Measurements from ENCODE around the gene SLC18A2.

DNA sequence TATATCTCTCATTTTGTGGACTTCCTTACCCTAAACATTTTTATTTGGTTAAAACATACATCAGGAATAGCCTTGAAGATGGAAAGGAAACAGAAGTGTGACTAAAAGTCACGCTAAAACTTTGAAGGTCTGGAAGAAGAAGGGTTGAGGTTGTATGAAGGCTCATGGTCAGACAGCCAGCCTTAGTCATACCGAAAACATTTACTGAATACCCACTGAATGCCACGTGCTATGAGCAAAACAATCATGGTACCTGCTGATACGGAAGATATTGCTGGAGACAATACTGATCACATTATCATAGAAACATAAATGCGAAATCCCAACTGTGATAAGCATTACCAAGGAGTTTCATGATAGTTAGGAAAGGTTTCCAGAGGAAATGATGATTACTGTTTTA is 70.3 kb downstream of the SLC18A2 start:
- TF ChIP-seq, protein P1, sequence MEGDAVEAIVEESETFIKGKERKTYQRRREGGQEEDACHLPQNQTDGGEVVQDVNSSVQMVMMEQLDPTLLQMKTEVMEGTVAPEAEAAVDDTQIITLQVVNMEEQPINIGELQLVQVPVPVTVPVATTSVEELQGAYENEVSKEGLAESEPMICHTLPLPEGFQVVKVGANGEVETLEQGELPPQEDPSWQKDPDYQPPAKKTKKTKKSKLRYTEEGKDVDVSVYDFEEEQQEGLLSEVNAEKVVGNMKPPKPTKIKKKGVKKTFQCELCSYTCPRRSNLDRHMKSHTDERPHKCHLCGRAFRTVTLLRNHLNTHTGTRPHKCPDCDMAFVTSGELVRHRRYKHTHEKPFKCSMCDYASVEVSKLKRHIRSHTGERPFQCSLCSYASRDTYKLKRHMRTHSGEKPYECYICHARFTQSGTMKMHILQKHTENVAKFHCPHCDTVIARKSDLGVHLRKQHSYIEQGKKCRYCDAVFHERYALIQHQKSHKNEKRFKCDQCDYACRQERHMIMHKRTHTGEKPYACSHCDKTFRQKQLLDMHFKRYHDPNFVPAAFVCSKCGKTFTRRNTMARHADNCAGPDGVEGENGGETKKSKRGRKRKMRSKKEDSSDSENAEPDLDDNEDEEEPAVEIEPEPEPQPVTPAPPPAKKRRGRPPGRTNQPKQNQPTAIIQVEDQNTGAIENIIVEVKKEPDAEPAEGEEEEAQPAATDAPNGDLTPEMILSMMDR (IDR thresholded peaks at IDR 0.05) = no peak
- TF ChIP-seq ZFX (IDR thresholded peaks at IDR 0.05; ENCODE audit: borderline replicate concordance) = no peak

All from 22Rv1 (cell line).